Endothelial cell (in vitro differentiated cells): ENCODE data around the gene GANC. TPM values are rescaled to one million over a fixed set of nuclear protein-coding genes. Genes with fewer than 3 reads are reported as not detected.

Experiments
- DNase-seq: peaks from one replicate; pipeline ENCODE4 v3.0.0; 2021; ENCODE audit warnings: low spot score
- H3K27ac Mint-ChIP-seq: one replicate; pipeline ENCODE4 v1.8.0; 2021; ENCODE audit warnings: mixed read lengths, inconsistent platforms; ENCODE audit not compliant: unreplicated experiment
- H3K27me3 Mint-ChIP-seq: one replicate; pipeline ENCODE4 v1.8.0; 2021; ENCODE audit warnings: mild to moderate bottlenecking, moderate library complexity, mixed read lengths, inconsistent platforms; ENCODE audit not compliant: unreplicated experiment
- H3K36me3 Mint-ChIP-seq: one replicate; pipeline ENCODE4 v1.8.0; 2021; ENCODE audit warnings: mild to moderate bottlenecking, low read depth, mixed read lengths, inconsistent platforms; ENCODE audit not compliant: unreplicated experiment
- H3K4me1 Mint-ChIP-seq: one replicate; pipeline ENCODE4 v1.8.0; 2021; ENCODE audit warnings: mild to moderate bottlenecking, mixed read lengths, inconsistent platforms; ENCODE audit not compliant: unreplicated experiment
- H3K4me3 Mint-ChIP-seq: one replicate; pipeline ENCODE4 v1.8.0; 2021; ENCODE audit warnings: mild to moderate bottlenecking, mixed read lengths, inconsistent platforms; ENCODE audit not compliant: unreplicated experiment
- H3K9me3 Mint-ChIP-seq: one replicate; pipeline ENCODE4 v1.8.0; 2021; ENCODE audit warnings: mixed read lengths, inconsistent platforms; ENCODE audit not compliant: unreplicated experiment
- CTCF ChIP-seq: fragments of 200-600 bp; sonication (generic); IDR thresholded peaks from one replicate; pipeline ENCODE4 v1.5.0; 2021; ENCODE audit warnings: antibody characterized with exemption; ENCODE audit not compliant: unreplicated experiment
- total RNA-seq: library from RNA; stranded (reverse); fragmentation: NEBNext Ultra II Directional; extraction: Animal tissue kit (Norgen Biotek cat#: 25700); gene quantifications from one replicate; pipeline ENCODE4 v1.2.1, GENCODE V29; 2021; ENCODE audit not compliant: unreplicated experiment

The GANC gene
- total RNA-seq, 1 donor from 2014 or later, result 18.7 TPM

DNA sequence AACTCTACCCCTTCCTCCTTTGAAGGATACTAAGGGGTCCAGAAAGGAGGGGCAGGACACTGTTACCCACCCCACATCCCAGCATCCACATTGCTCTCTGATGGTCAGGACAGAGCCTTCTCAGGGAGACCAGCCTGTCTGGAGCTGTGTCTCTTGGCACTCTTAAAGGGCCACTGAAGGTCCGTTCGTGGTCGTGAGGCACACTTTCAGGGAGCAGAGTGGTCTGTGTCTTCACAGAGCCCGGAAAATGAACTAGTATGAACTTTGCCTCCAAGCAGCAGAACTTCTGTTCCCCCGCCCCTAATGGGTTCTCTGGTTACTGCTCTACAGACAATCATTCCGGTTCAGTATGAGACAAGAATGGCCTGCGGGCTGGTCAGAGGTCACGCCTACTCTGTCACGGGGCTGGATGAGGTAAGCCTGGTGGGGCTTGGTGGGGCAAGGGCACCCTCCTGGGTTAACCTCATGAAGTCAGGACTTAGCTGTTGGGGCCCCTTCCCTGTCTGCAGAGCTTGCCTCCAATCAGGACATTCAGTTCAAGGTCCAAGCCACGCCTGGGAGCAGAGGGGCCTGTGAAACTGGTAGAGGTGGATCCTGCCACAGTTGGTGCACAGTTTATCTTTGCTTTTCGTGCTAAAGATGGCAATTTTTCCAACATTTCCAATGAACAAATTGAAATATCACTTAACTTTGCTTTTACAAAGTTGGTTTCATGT, 119.5 kb downstream of the GANC start:
- Mint-ChIP-seq H3K4me1 (peaks cover 13% of the 10 kb centered on the region), H3K27me3 (peaks cover 5% of the 10 kb centered on the region), H3K27ac (no peak overlapping the region), H3K36me3 (no peaks in the 10 kb centered on the region), H3K4me3 (no peak overlapping the region), H3K9me3 (no peaks in the 10 kb centered on the region)
- DNase-seq, result no peak
- no peak for TF ChIP-seq CTCF

DNA sequence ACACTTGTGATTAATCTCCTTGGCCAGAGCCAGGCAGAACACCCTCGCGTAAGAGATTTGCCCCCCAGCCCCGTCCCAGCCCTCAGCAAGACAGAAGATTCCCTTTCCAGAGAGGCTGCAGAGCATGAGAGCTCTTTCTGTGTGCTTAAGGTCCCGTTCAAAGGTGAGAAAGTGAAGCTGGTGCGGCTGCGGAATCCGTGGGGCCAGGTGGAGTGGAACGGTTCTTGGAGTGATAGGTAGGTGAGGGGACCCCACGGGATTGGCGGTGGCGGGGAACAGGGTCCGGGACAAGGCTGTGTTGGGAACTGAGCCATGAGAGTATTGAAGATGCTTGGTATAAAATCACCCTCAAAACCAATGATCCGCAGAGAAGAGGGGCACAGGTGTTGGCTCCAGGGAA, 121.1 kb downstream of the GANC start:
- H3K4me1 Mint-ChIP-seq, result peaks cover under 1% of the 10 kb centered on the region
- no peak overlapping the region for H3K27ac Mint-ChIP-seq
- no peaks in the 10 kb centered on the region for H3K9me3 Mint-ChIP-seq
- H3K4me3 Mint-ChIP-seq, result no peak overlapping the region
- TF ChIP-seq CTCF, result no peak
- H3K27me3 Mint-ChIP-seq, result peaks cover 5% of the 10 kb centered on the region
- no peak for DNase-seq
- no peaks in the 10 kb centered on the region for H3K36me3 Mint-ChIP-seq

GRCh38 chr15:42395838-42396237, 122.8 kb downstream of the GANC start:
- no peak overlapping the region for H3K27ac Mint-ChIP-seq
- H3K9me3 Mint-ChIP-seq, result no peaks in the 10 kb centered on the region
- no peaks in the 10 kb centered on the region for H3K36me3 Mint-ChIP-seq
- peaks cover 6% of the 10 kb centered on the region for H3K27me3 Mint-ChIP-seq
- H3K4me1 Mint-ChIP-seq, result peaks cover 8% of the 10 kb centered on the region
- no peak for DNase-seq
- no peak overlapping the region for H3K4me3 Mint-ChIP-seq
- no peak for TF ChIP-seq CTCF

DNA sequence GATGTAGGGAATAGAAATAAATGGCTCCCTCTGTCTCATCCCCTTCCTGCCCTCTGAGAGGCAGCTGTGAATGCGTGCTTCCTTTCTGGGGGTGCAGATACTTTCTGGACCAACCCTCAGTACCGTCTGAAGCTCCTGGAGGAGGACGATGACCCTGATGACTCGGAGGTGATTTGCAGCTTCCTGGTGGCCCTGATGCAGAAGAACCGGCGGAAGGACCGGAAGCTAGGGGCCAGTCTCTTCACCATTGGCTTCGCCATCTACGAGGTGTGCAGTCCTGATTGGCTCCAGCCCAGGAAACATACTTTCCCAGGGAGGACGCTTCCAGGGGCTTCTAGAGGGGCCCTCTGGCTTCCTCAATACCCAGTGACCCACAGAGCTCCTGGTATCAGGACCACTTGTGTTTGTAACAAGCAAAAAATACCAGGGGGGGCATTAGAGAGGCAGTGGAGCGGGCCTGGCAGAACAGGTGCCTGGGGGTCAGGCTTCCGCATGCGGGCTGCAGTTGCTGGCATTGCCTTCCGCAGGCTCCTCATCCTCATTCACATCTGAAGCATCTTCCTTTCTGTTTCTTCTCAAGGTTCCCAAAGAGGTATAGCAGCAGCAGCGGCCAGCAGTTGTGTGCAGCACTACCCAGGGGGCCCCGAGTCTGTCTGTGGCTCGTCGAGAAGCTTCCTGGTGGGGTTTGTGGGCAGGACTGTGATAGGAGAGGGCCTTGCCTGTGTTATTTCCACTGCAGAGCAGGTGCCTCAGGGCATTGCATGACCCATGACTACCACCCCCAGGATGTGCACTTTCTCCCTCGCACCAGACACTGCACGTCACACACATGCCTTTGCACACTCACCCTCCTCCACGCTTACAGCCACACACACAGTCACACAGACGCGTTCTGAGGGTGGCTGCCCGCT, 128.8 kb downstream of the GANC start:
- H3K36me3 Mint-ChIP-seq, result peaks cover 4% of the 10 kb centered on the region
- no peak for DNase-seq
- peak overlapping the region; percentile 68 for H3K27ac Mint-ChIP-seq
- peaks cover 16% of the 10 kb centered on the region for H3K4me1 Mint-ChIP-seq
- H3K4me3 Mint-ChIP-seq, result no peak overlapping the region
- no peak for TF ChIP-seq CTCF
- peaks cover 8% of the 10 kb centered on the region for H3K27me3 Mint-ChIP-seq
- no peaks in the 10 kb centered on the region for H3K9me3 Mint-ChIP-seq
